HG03439 (cell line): ENCODE results near the gene SLC25A53.
"Not testable (repeated sequence)": the region's sequence is repeated elsewhere in the genome, so short reads cannot be mapped to it uniquely, and the experiment has no call there.

Source experiments
- ATAC-seq: cut with Tn5 transposase; IDR thresholded peaks from one replicate; pipeline ENCODE4 v1.9.1; 2021; ENCODE audit warnings: mild to moderate bottlenecking, moderate library complexity; ENCODE audit not compliant: unreplicated experiment

Gene SLC25A53

DNA sequence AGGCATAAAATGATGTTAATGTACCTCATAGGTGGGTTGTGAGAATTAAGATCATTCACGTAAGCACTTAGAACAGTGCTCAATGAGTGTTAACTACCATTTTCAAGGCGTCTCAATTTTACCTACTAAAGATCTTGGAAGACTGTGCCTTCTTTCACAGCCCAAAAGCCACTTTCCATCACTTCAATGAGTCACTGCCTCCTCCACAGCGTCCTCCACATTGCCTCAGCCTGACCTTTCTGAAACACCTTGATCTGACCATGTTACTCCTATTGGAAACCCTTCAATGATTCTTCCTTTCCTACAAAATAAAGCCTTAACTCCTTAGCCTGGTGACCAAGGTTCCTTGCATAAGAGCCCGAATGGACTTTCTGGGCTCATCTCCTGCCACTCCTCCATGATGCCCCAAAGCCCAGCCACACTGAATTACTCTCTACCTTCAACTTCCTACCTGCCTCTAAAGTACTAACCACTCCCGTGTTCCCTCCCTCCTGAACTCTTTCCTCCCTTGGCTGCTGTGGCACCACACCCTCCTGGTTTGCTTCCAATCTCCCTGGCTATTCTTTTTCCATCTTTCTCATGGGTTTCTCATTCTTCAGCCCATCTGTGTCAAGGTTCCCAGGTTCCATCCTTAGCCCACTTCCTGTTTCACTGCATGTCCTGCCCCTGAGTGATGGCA lies 22.1 kb downstream of the SLC25A53 start:
- no peak for ATAC-seq

DNA sequence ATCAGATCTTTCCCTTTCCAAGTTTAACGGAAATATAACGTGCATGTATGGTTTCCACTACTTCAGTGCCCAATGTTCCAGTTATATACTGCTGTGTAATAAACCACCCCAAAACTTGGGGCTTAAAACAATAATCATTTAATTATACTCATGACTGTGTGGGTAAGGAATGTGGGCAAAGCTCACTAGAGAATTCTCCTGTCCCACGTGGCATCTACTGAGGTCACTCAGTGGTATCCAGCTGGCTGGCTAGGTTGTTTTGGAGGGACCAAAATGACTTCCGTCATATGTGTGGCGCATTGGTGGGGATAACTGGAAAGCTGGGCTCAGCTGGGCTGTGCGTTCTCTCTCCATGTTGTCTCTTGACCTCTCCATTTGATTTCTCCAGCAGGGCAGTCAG lies 26.0 kb downstream of the SLC25A53 start:
- no peak for ATAC-seq

DNA sequence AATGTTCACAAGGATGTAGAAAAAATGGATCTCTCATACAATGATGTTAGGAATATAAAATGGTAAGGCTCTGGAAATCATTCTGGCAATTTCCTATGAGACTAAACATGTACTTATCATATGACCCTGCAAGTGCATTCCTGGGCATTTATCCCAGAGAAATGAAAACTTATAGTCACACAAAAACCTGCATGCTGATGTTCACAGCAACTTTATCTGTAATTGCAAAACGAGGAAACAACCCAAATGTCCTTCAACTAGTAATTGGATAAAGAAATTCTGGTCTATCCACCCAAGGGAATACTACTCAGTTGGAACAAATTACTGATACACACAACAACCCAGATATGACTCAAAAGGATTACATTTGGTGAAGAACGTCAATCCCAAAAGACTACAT lies 30.0 kb downstream of the SLC25A53 start:
- no peak for ATAC-seq

DNA sequence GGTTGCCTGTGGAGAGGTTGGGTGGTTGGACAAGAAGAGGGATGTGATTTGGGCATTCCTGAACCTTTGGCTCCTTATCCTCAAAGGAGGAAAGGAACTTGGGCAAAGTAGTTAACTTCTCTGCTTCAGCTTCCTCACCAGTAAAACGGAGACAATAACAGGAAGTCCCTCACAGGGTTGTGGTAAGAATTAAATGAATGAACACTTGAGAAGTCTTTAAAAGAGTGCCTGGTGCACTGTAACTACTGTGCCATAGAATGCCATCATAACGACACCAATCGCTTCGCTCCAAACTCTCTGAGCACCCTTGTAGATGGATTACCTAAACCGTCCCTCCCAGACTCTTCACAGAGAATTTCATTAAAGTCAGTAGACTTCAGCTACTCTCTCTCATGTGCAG lies 34.0 kb downstream of the SLC25A53 start:
- no peak for ATAC-seq

DNA sequence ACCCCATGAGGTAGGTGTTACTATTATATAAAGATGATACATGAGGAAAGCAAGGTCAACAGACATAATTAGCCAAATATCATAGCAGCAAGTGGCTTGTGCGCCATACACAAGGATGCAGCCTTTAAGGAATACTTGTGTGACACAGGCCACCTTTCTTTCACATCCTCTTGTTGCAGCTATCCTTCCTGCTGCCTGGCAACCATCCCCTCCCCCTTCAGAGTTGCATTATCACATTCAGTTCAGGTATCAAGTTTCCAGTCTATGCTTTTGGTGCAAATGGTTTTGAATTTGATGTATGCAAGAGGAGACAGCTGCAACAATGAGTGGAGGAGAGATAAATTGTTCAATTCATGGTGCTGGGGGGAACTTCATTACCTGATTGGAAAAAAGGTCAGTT lies 38.0 kb downstream of the SLC25A53 start:
- ATAC-seq: no peak

DNA sequence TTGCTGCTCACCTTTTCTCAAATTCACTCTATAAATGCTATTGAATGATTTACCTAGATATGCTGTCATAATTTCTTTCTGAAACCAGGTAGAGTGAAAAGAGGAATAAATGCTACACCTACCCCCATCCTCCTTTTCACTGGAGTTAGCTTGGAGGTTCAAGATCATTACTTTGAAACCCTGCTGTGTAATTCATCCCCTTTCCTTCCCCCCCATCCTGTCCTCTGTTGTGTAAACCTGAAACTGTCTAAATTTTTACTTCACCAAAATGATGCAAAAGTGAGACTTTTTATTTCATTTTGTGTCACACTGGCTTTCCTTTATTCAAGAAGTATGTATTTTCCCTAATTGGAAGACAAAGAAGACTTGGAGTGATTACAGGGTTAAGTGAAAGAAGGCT lies 39.0 kb downstream of the SLC25A53 start:
- ATAC-seq: no peak

DNA sequence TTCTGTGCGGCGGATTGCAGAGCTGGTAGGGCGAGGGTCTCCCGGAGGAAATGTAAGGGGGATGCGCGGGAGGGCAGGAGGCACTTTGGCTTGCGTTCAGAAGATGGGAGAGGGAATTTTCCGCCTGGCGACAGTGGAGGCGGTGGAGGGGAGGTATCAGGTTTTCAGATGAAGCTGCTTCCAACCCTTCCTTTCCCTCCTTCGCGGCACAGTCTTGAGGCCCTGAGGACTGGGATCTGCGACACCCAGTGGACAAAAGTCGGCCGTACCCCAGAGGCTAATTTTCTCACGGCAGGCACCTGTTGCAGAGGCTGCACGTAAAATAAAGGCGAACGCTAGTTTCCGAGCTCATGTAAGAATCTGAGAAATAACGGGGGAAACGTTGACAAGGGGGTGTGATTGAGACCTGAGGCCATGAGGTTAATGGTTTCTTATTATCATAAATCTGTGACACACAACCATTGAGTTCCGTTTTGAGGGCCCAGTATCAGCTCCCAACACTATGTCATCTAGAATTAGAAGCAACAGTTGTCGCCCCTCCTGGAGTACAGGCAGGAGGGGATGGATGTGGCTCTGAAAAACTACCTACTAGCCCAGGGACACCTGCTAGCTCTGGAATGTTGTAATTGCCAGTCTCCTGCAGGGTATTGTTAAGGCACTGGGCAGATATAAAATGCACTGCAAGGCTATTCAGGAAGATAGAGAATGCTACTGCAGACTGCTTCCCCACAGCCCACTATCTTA lies 43.4 kb downstream of the SLC25A53 start:
- peak; percentile 55 for ATAC-seq

DNA sequence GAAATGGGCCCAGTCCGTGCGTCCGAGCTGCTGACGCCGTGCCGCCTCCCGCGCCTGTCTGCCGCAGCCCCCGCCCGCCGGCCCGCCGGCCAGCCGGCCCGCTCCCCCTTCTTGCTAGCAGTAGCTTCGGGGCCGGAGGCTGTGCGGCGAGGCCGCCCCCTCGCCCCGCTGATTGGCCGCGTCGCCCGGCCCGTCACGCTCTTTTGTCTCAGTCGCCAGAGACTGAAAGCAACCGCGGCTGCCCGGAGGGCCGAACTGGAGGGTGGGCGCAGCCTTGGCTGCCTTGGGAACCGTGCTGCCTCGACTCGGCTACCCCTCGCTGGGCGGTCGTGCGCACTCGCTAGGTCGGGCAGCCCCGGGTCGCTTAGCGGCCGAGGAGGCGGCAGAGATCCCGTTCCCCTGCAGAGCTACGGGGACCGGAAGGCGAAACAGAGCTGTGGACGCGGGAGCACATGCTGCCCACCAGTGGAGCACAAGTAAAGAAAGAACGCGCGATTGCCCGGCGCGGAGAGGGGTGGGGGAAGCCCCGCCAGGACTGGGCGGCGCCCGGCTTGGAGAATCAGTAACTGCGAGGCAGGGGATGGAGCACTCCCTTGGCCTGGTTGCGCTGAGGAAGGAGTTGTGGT lies 44.4 kb downstream of the SLC25A53 start, which contains the start of gene ZCCHC18:
TSS of gene ZCCHC18 (plus strand) at position 198 of the 626 bp plus-strand sequence. CDS start 1,589 bp downstream, outside the sequence.
- peak; percentile 72 for ATAC-seq

DNA sequence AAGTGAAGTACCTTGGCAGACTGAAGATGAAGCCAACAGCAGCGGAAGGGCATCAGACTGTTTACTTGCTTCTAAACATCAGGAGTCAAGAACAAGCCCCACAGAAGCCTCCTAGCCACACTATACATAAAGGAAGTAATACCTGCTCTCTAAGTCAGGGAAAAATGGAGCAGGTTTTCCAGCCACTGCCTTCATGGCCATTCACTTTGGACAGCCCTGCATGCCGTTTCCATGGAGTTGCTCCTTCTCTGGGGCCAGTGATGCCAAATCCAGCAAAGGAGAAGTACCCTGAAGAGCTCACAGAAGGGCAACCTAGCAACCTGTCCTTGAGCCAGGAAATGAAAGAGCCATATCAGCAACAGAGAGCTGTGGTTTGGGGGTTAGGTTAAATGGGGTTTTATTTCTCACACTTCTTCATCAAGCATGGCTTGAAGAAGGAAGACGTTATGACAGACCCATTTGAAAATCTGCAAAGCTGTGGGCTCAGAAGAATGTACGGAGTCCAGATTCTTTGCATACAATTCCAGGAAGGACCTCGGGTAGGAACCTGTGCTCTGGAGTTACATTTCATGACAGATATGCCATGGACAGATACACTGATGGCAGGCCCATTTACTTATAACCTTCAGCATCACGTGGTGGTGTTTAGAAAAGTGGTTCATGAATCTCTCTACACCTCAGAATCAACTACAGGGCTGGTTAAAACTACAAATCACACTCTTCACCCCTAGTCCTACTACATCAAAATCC lies 46.1 kb downstream of the SLC25A53 start:
- not testable (repeated sequence) for ATAC-seq

DNA sequence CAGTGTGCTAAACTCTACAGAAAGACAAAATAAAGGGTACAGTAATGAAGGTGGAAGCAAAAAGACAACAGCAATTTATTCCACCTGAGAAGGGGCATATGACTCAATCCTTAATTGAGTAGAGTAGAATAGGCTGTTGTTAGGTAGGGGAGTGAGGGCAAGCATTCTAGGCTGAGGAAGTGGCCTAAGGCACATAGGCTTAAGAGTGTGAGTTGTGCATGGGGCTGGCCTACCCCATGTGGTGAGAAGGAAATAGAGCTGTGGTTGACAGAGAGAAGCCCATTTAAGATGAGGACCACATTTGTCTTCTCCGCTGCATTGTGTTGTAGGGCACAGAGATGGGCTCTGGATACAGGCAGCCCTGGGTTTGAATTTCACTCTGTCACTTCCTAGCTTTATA lies 47.9 kb downstream of the SLC25A53 start:
- ATAC-seq: no peak

DNA sequence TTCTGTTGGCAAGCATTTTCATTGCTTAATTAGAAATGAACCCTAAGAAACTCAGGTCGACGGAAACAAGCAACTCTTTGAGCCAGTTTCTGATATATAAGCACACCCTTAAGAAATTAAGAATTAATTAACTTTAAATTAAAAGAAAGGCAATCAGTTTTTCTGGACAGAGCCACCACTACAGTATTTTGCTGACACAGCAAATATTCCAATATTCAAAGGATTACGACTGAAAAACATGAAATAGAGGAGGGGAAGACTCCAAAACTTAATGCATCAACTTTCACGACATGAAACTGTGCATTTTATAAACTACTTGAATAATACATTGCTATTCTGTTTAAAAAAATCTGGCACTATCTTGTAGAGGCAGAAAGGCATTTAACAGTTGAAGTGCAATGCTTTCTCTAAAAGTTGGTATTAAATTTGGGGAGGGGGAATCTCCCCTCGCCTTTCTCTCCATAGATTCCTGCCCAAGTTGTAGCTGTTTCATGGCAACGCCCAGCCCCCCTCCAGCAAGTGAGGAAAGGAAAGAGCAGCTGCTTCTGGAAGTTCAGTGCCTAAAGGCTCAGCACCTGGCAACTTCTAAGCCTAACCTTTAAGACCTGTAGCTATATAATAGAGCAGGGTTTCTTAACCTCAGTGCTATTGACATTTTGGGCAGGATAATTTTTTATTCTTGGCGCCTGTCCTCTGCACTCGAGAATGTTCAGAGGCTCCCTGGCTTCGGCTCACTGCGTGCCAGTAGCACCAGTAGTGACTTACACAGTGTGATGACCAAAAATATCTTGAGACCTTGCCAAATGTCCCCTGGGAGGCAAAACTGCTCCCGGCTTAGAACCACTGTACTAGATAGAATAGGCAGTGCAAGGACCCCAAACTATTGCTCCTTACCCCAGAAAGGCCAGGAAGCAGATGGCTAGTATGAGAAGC lies 51.2 kb downstream of the SLC25A53 start:
- ATAC-seq: no peak

DNA sequence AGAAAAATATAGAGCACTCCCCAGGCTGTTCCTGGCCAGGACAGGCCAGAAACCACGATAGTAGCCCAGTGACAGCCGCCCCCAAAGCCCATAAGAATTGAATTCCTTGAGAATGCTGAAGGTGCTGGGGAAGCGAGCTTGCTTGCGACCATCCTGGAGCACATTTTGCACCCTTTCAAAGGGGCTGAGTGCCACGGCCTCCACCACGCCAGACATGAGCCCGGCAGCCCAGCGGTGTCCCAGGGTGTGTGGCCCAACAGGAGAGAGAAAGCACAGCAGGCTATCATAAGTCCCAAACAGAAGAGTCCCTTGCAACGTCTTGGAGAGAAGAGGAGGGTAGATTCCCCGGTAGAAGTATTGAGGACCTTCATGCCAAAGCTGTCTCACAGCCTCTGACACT lies 52.1 kb downstream of the SLC25A53 start:
- no peak for ATAC-seq

DNA sequence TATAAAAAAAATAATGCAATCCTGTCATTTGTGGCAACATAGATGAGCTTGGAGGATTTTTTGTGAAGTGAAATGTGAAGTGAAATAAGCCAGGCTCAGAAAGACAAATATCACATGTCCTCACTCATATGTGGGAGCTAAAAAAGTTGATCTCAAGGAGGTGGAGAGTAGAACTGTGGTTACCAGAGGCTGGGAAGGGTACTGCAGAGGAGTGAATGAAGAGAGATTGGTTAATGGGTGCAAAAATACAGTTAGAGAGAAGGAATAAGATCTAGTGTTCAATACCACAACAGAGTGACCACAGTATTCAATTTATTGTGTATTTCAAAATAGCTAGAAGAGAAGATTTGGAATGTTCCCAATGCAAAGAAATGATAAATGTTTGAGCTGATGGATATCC lies 57.9 kb downstream of the SLC25A53 start:
- ATAC-seq: no peak

DNA sequence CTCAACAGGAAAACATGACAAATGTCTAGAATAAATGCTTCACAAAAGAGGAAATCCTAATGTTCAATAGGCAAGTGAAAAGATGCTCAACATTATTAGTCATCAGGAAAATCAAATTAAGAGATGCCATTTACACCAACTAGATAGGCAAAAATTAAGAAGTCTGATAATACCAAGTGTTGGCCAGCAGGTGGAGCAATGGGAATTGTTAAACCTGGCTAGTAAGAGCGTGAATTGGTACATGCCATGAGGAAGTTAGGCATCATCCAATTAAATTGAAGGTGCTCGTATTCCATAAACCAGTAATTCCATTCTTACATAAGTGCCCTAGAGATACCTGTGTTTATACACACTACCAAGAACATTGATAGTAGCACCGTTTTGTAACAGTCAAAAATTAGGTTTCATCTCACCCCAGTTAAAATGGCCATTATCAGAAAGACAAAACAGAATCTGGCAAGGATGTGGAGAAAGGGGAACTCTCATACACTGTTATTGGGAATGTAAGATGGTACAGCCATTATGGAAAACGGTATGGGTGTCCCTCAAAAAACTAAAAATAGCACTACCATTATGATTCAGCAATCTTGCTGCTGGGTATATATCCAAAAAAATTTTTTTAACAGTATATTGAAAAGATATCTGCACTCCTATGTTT lies 58.5 kb downstream of the SLC25A53 start:
- ATAC-seq: peak; percentile 74

DNA sequence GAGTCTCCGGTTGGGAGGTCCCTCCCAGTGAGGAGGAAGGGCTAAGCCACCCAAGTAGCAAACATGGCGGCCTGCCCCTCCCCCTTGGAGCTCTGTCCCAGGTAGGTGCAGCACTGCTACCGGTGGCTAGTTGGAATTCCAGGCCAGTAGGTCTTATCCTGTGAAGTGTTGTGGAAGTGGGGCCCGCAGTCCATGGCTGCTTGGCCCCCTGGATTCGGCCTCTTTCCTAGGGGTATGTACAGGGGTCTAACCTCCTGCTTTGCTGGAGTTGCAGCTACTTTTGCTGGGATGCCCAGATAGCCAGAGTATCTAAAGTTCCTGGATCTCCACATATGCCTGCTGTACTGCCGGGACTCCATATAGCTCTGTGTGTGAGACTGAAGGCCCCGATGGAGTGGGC lies 70.9 kb downstream of the SLC25A53 start:
- ATAC-seq: no peak

DNA sequence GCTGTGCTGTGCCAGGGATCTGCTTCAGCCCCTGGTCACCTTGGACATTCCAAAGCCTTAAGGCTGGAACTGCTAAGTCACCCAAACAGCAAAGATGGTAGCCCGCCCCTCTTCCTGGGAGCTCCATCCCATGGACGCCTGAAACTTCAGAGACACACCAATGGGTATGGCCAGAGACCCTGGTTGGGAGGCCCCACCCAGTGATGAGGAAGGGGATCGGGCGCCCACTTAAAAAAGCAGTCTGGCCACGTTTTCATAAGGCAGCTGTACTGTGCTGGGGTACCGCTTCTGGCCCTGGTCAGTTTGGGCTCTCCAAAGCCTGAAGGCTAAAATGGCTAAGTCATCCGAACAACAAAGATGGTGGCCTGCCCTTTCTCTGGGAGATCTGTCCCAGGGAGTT lies 71.3 kb downstream of the SLC25A53 start:
- no peak for ATAC-seq

DNA sequence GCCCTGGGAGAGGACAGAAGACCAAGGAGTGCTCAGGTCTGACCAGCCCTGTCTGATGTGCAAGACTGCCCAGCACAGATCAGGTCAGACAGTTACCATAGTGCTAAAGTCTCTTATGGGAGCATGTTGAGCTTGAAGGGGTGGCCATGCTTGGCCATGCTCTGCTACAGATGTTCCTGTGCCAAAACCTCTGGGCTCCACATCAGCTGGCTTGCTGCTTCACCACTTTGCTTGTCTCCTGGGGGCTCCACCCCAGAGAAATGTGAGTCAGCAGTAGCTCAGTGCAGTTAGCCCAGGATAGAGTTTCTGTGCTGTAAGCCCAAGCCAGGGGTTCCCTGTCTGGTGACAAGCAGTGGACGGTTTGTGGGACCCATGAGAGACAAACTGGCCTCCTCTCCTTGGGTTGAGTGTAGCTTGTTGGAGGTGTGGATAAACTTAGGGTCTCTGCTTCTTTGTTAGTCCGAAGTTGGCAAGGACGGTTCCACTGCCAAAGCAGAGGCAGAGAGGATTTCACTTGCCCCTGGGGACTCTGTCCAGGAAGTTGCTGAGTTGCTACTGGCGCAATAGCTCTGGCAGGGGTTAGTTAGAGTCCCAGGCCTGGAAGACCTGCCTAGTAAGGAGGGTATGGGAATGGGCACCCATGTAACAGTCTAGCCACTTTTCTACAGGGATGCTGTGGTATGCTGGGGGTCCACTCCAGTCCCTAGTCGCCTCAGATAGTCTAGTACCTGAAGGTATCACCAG lies 72.1 kb downstream of the SLC25A53 start:
- ATAC-seq: no peak

DNA sequence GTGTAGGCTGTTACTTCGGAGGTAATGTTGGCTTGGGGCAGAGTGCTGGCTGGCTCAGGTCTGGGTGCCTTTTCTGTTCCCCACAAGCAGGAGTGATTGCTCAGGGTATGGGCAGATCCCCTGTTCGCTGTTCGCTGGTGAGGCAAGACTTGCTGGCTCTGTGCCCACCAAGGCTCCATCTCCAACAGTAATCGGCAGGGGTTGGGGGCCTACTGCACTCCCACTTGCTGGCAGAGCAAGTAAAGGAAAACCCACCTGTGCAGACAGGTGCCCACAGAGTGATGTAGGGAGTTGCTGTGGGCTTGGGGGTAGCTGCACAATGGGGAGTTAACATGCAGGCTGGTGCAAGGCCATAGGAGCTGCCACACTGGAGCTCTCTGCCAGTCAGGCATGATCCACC lies 72.7 kb downstream of the SLC25A53 start:
- no peak for ATAC-seq

DNA sequence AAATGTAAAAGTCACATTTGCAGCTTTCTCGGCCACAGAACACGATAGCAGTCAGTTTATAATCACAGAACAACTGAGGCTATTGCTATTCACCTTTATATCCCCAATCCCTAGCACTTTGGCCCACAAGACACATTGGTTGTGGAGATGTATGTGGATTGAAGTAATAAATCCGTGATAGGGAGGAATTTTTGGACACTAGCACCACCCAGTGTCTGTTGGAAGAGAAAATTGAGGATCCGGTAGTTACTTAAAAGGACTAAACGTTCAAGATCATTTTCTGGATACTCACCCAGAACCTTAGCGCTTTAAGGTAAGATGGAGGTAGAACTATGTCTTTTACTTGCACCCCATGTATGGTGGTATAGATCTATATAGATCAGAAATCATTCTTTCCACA lies 79.0 kb downstream of the SLC25A53 start:
- not testable (repeated sequence) for ATAC-seq
